GM12878 (cell line): ENCODE data around the gene CCL14. TPM values are rescaled to one million over a fixed set of nuclear protein-coding genes. Genes with fewer than 3 reads are reported as not detected.

ENCODE experiments used
- FOXM1 ChIP-seq: IDR thresholded peaks from 2 replicates; pipeline ENCODE4 v1.6.1; 2012; ENCODE audit warnings: low read depth, mild to moderate bottlenecking, inconsistent platforms, low read length, moderate library complexity
- HCFC1 ChIP-seq: fragments of 150-350 bp; IDR thresholded peaks from 2 replicates; pipeline ENCODE4 v1.6.1; 2014; ENCODE audit warnings: low read length
- NRF1 ChIP-seq: conservative IDR thresholded peaks from 2 replicates; pipeline ENCODE4 v1.6.1; 2011; ENCODE audit warnings: mild to moderate bottlenecking, low read depth, low read length, improper control_type of control experiment
- POU2F2 ChIP-seq: IDR thresholded peaks from 3 replicates; pipeline ENCODE4 v1.6.1; 2011; ENCODE audit warnings: low read depth, mild to moderate bottlenecking, low read length, borderline replicate concordance
- ZNF207 ChIP-seq: fragments of 450-650 bp; IDR thresholded peaks from 2 replicates; pipeline ENCODE4 v1.6.1; 2014; ENCODE audit warnings: antibody characterized with exemption, mild to moderate bottlenecking, borderline replicate concordance
- polyA plus RNA-seq, 11 experiments: library from polyadenylated mRNA; depleted of rRNA in 4 of 11; unstranded in 6 of 11; stranded (reverse) in 5 of 11; fragments of >200 nt; fragmentation: Nextera tagmentation in 4 of 11; fragmentation: Illumina TruSeq in 1 of 11; extraction: Ambion mirVana in 4 of 11; extraction: Trizol in 1 of 11; gene quantifications; 1 replicate in 1 of 11; 2 replicates in 10 of 11; pipeline versions ENCODE4 v1.2.1 to v1.2.3, GENCODE V29; 2011 to 2016; ENCODE audit warnings: inconsistent platforms in 2 of 11, missing spikeins in 2 of 11, low read depth in 1 of 11
- total RNA-seq, 4 experiments: library from RNA; depleted of rRNA in 3 of 4; stranded (reverse); fragments of >200 nt in 3 of 4; fragmentation: Illumina TruSeq in 1 of 4; extraction: Trizol in 1 of 4; gene quantifications; 2 replicates each; pipeline versions ENCODE4 v1.2.1 to v1.2.3, GENCODE V29; 2013 to 2021
- TF ChIP-seq, protein P1 (sequence below): fragments of 150-350 bp; IDR thresholded peaks from 2 replicates; pipeline ENCODE4 v1.6.1; 2016; ENCODE audit warnings: low read depth, low read length
- TF ChIP-seq, protein P2 (sequence below): fragments of 450-650 bp; IDR thresholded peaks from 2 replicates; pipeline ENCODE4 v1.6.1; 2018; ENCODE audit warnings: mild to moderate bottlenecking, low read depth, moderate library complexity; ENCODE audit not compliant: partially characterized antibody
- TF ChIP-seq, protein P3 (sequence below): fragments of 150-350 bp; IDR thresholded peaks from 2 replicates; pipeline ENCODE4 v1.6.1; 2014; ENCODE audit warnings: mild to moderate bottlenecking, low read depth, low read length

Gene CCL14
- total and polyA plus RNA-seq, 10 of the 15 experiments (the other 5 are each of a cell fraction or from before 2014, with no cell fraction given) = not detected

DNA sequence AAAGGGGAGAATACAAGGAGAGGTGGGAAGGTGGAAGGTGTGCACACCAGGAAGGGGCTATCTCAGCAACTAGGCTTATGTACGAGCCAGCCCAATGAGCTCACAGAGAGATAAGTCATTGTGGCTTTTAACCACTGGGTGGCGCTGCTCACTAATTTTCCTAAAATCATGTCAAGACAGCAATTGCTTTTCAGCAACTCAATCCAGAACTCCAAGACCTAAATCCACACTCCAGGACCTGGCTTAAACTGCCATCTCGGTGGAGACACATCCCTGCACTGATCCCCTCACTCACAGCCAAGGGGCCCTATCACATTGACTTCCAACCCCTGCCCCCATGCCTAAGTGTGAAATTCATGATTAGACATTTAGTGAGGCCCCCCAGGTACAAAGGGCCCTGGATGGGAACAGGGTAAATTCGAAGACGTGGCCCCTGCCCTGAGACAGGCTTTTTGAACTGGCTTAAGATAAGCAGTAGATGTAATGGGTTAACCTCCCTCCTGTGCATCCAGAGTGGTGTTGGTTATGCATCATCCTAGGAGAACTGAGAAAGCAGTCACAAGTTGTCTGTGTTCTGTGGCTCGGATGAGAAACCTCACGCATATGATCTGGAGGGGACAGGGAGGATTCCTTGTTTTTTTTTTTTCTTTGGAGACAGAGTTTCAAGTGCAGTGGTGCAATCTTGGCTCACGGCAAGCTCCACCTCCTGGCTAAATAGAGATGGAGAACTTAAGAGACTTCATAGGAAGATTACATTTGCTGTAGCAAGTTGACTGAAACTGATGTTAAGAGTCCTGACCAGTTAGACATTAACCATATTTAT is 16.8 kb downstream of the CCL14 start (continued):
- TF ChIP-seq, protein P1, sequence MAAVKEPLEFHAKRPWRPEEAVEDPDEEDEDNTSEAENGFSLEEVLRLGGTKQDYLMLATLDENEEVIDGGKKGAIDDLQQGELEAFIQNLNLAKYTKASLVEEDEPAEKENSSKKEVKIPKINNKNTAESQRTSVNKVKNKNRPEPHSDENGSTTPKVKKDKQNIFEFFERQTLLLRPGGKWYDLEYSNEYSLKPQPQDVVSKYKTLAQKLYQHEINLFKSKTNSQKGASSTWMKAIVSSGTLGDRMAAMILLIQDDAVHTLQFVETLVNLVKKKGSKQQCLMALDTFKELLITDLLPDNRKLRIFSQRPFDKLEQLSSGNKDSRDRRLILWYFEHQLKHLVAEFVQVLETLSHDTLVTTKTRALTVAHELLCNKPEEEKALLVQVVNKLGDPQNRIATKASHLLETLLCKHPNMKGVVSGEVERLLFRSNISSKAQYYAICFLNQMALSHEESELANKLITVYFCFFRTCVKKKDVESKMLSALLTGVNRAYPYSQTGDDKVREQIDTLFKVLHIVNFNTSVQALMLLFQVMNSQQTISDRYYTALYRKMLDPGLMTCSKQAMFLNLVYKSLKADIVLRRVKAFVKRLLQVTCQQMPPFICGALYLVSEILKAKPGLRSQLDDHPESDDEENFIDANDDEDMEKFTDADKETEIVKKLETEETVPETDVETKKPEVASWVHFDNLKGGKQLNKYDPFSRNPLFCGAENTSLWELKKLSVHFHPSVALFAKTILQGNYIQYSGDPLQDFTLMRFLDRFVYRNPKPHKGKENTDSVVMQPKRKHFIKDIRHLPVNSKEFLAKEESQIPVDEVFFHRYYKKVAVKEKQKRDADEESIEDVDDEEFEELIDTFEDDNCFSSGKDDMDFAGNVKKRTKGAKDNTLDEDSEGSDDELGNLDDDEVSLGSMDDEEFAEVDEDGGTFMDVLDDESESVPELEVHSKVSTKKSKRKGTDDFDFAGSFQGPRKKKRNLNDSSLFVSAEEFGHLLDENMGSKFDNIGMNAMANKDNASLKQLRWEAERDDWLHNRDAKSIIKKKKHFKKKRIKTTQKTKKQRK = no peak
- TF ChIP-seq FOXM1 (no peak), NRF1 (no peak), ZNF207 (no peak), HCFC1 (no peak), POU2F2 (0 out of 3 replicates have a peak, but pooled peaks have one; percentile 34)
- TF ChIP-seq, protein P2, sequence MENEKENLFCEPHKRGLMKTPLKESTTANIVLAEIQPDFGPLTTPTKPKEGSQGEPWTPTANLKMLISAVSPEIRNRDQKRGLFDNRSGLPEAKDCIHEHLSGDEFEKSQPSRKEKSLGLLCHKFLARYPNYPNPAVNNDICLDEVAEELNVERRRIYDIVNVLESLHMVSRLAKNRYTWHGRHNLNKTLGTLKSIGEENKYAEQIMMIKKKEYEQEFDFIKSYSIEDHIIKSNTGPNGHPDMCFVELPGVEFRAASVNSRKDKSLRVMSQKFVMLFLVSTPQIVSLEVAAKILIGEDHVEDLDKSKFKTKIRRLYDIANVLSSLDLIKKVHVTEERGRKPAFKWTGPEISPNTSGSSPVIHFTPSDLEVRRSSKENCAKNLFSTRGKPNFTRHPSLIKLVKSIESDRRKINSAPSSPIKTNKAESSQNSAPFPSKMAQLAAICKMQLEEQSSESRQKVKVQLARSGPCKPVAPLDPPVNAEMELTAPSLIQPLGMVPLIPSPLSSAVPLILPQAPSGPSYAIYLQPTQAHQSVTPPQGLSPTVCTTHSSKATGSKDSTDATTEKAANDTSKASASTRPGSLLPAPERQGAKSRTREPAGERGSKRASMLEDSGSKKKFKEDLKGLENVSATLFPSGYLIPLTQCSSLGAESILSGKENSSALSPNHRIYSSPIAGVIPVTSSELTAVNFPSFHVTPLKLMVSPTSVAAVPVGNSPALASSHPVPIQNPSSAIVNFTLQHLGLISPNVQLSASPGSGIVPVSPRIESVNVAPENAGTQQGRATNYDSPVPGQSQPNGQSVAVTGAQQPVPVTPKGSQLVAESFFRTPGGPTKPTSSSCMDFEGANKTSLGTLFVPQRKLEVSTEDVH = no peak
- TF ChIP-seq, protein P3, sequence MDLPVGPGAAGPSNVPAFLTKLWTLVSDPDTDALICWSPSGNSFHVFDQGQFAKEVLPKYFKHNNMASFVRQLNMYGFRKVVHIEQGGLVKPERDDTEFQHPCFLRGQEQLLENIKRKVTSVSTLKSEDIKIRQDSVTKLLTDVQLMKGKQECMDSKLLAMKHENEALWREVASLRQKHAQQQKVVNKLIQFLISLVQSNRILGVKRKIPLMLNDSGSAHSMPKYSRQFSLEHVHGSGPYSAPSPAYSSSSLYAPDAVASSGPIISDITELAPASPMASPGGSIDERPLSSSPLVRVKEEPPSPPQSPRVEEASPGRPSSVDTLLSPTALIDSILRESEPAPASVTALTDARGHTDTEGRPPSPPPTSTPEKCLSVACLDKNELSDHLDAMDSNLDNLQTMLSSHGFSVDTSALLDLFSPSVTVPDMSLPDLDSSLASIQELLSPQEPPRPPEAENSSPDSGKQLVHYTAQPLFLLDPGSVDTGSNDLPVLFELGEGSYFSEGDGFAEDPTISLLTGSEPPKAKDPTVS = no peak
